Body of pancreas (tissue), 4 donors: ENCODE data around the gene HDAC2.

Experiments
- POLR2A ChIP-seq, 3 donors: fragments of 450-650 bp; IDR thresholded peaks; one replicate each; pipeline ENCODE4 v1.6.1; 2016; ENCODE audit warnings: antibody characterized with exemption in 3 of 3, mild to moderate bottlenecking in 2 of 3
- TF ChIP-seq, protein P1 (sequence below), 7 experiments: fragments of 450-650 bp in 4 of 7; fragments of 200-600 bp in 3 of 7; sonication (generic) in 3 of 7; IDR thresholded peaks; one replicate each; pipeline ENCODE4 v1.5.1; 2016 to 2019; ENCODE audit warnings: antibody characterized with exemption in 7 of 7

DNA sequence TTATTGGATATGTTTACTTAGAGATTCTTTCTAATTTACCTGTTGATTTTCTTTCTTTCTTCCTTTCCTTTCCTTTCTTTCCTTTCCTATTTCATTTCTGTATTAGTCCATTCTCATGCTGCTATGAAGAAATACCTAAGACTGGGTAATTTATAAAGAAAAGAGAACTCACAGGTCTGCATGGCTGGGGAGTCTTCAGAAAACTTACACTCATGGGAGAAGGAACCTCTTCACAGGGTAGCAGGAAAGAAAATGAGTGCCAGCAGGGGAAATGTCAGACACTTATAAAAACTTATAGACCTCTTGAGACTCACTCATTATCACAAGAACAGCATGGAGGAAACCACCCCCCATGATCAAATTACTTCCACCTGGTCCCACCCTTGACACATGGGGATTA is 40.8 kb downstream of the HDAC2 start:
- no peak for TF ChIP-seq POLR2A (IDR thresholded peaks at IDR 0.05)
- TF ChIP-seq, protein P1, sequence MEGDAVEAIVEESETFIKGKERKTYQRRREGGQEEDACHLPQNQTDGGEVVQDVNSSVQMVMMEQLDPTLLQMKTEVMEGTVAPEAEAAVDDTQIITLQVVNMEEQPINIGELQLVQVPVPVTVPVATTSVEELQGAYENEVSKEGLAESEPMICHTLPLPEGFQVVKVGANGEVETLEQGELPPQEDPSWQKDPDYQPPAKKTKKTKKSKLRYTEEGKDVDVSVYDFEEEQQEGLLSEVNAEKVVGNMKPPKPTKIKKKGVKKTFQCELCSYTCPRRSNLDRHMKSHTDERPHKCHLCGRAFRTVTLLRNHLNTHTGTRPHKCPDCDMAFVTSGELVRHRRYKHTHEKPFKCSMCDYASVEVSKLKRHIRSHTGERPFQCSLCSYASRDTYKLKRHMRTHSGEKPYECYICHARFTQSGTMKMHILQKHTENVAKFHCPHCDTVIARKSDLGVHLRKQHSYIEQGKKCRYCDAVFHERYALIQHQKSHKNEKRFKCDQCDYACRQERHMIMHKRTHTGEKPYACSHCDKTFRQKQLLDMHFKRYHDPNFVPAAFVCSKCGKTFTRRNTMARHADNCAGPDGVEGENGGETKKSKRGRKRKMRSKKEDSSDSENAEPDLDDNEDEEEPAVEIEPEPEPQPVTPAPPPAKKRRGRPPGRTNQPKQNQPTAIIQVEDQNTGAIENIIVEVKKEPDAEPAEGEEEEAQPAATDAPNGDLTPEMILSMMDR (IDR thresholded peaks at IDR 0.05) = no peak
